Caco-2 (cell line): Measurements from ENCODE around the gene DCT. TPM values are rescaled to one million over a fixed set of nuclear protein-coding genes. Genes with fewer than 3 reads are reported as not detected.

ENCODE experiments used
- BruUV-seq: library from RNA; stranded (reverse); fragments of 400-500 nt; replicated peaks from 2 replicates; lab custom pipeline; 2021; lab: Mats Ljungman, UMichigan
- CTCF ChIA-PET: fragments of 300-600 bp; sonication (Branson Sonifier 250); formaldehyde crosslinking; loops from one replicate; lab custom pipeline; 2022; ENCODE audit warnings: antibody characterized with exemption; lab: Charles Lee
- POLR2A ChIA-PET: fragments of 300-600 bp; sonication (Branson Sonifier 250); formaldehyde crosslinking; loops from one replicate; lab custom pipeline; 2022; ENCODE audit warnings: antibody characterized with exemption; lab: Charles Lee
- DNase-seq, 2 experiments: peaks; one replicate each; pipeline versions ENCODE4 v3.0.0 to v3.0.0-alpha.2; 2020 to 2022
- H3K27me3 ChIP-seq: replicated peaks from 2 replicates; pipeline ENCODE4 v1.6.0; 2011; ENCODE audit warnings: low read length; ENCODE audit not compliant: control insufficient read depth, insufficient read depth
- H3K36me3 ChIP-seq: 2 replicates; pipeline ENCODE4 v1.5.1; 2011; ENCODE audit warnings: low read length; ENCODE audit not compliant: control insufficient read depth, insufficient read depth
- H3K4me1 ChIP-seq: fragments of 250-450 bp; sonication (Bioruptor Pico); 2 replicates; pipeline ENCODE4 v1.5.1; 2020; ENCODE audit warnings: mild to moderate bottlenecking
- H3K4me3 ChIP-seq: 2 replicates; pipeline ENCODE4 v1.5.1; 2011; ENCODE audit warnings: low read depth, mild to moderate bottlenecking, control low read depth, low read length
- H3K9me3 ChIP-seq: fragments of 250-450 bp; sonication (Bioruptor Pico); 2 replicates; pipeline ENCODE4 v1.5.1; 2020; ENCODE audit warnings: mild to moderate bottlenecking, moderate library complexity
- H3K27ac Mint-ChIP-seq: one replicate; pipeline ENCODE4 v1.8.0; 2022; ENCODE audit warnings: mixed read lengths; ENCODE audit not compliant: unreplicated experiment
- H3K27me3 Mint-ChIP-seq: one replicate; pipeline ENCODE4 v1.8.0; 2022; ENCODE audit warnings: mixed read lengths; ENCODE audit not compliant: insufficient read depth, unreplicated experiment
- H3K36me3 Mint-ChIP-seq: one replicate; pipeline ENCODE4 v1.8.0; 2022; ENCODE audit warnings: mild to moderate bottlenecking, mixed read lengths; ENCODE audit not compliant: insufficient read depth, unreplicated experiment
- H3K4me1 Mint-ChIP-seq: one replicate; pipeline ENCODE4 v1.8.0; 2022; ENCODE audit warnings: low read depth, mixed read lengths; ENCODE audit not compliant: unreplicated experiment
- H3K4me3 Mint-ChIP-seq: one replicate; pipeline ENCODE4 v1.8.0; 2022; ENCODE audit warnings: mild to moderate bottlenecking, moderate library complexity, mixed read lengths; ENCODE audit not compliant: unreplicated experiment
- H3K9me3 Mint-ChIP-seq: one replicate; pipeline ENCODE4 v1.8.0; 2022; ENCODE audit warnings: mixed read lengths; ENCODE audit not compliant: unreplicated experiment
- CTCF ChIP-seq, 2 experiments: fragments of 200-600 bp in 1 of 2; IDR thresholded peaks; 1 replicate in 1 of 2; 2 replicates in 1 of 2; pipeline versions ENCODE4 v1.5.1 to v1.8.0; 2011 to 2022; ENCODE audit warnings: antibody characterized with exemption in 1 of 2, control low read depth in 1 of 2, inconsistent platforms in 1 of 2, low read depth in 1 of 2, low read length in 1 of 2, mild to moderate bottlenecking in 1 of 2, moderate library complexity in 1 of 2; ENCODE audit not compliant: insufficient read depth in 1 of 2, severe bottlenecking in 1 of 2, unreplicated experiment in 1 of 2
- intact Hi-C: fragments of 100-400 bp; cut with micrococcal nuclease; formaldehyde crosslinking; loops from one replicate; pipeline ENCODE4 v1.10.0; 2022; ENCODE audit not compliant: unreplicated experiment
- total RNA-seq: library from RNA; stranded (reverse); gene quantifications from 2 replicates; pipeline ENCODE4 v1.2.3, GENCODE V29; 2022

DCT gene
- total RNA-seq, 1 experiment from 2014 or later, result not detected

GRCh38 chr13:94470126-94470525, 9.4 kb downstream of the DCT start:
- Mint-ChIP-seq H3K4me1 (peaks cover 6% of the 10 kb centered on the region), H3K27me3 (no peaks in the 10 kb centered on the region), H3K9me3 (no peaks in the 10 kb centered on the region), H3K27ac (no peak overlapping the region), H3K36me3 (no peaks in the 10 kb centered on the region), H3K4me3 (no peak overlapping the region)
- Histone ChIP-seq H3K4me1 (peaks cover 6% of the 10 kb centered on the region), H3K36me3 (no peaks in the 10 kb centered on the region), H3K9me3 (no peaks in the 10 kb centered on the region), H3K27me3 (no peaks in the 10 kb centered on the region; the same call in 1 of the 2 replicates), H3K4me3 (no peak overlapping the region)
- CTCF ChIA-PET, result no interaction called here
- POLR2A ChIA-PET, result no interaction called here
- intact Hi-C loops, result no loop called here
- no peak for DNase-seq
- BruUV-seq, result no TSS peak
- no peak for TF ChIP-seq CTCF (IDR thresholded peaks at IDR 0.05; ENCODE audit: insufficient read depth in 1 of 2, low read depth in 1 of 2, low read length in 1 of 2, severe bottlenecking in 1 of 2, unreplicated experiment in 1 of 2)

GRCh38 chr13:94464771-94465170, 14.7 kb downstream of the DCT start:
- Histone ChIP-seq H3K36me3 (no peaks in the 10 kb centered on the region), H3K4me3 (no peak overlapping the region), H3K9me3 (no peaks in the 10 kb centered on the region), H3K4me1 (no peaks in the 10 kb centered on the region), H3K27me3 (no peaks in the 10 kb centered on the region)
- H3K4me1 Mint-ChIP-seq, result no peaks in the 10 kb centered on the region
- POLR2A ChIA-PET, result no interaction called here
- DNase-seq, result no peak
- H3K36me3 Mint-ChIP-seq, result no peaks in the 10 kb centered on the region
- BruUV-seq, result no TSS peak
- H3K27ac Mint-ChIP-seq, result no peak overlapping the region
- no peak overlapping the region for H3K4me3 Mint-ChIP-seq
- CTCF ChIA-PET, result no interaction called here
- H3K9me3 Mint-ChIP-seq, result no peaks in the 10 kb centered on the region
- intact Hi-C loops, result no loop called here
- no peak for TF ChIP-seq CTCF (IDR thresholded peaks at IDR 0.05; ENCODE audit: insufficient read depth in 1 of 2, low read depth in 1 of 2, low read length in 1 of 2, severe bottlenecking in 1 of 2, unreplicated experiment in 1 of 2)
- H3K27me3 Mint-ChIP-seq, result no peaks in the 10 kb centered on the region

GRCh38 chr13:94462670-94463069, 16.8 kb downstream of the DCT start:
- Histone ChIP-seq H3K27me3 (no peaks in the 10 kb centered on the region), H3K36me3 (no peaks in the 10 kb centered on the region), H3K9me3 (no peaks in the 10 kb centered on the region), H3K4me1 (no peaks in the 10 kb centered on the region), H3K4me3 (no peak overlapping the region)
- ChIA-PET POLR2A (no interaction called here), CTCF (no interaction called here)
- no TSS peak for BruUV-seq
- DNase-seq, result no peak
- Mint-ChIP-seq H3K27ac (no peak overlapping the region), H3K27me3 (peaks cover 5% of the 10 kb centered on the region), H3K9me3 (no peaks in the 10 kb centered on the region), H3K4me3 (no peak overlapping the region), H3K36me3 (no peaks in the 10 kb centered on the region), H3K4me1 (no peaks in the 10 kb centered on the region)
- intact Hi-C loops, result no loop called here
- no peak for TF ChIP-seq CTCF (IDR thresholded peaks at IDR 0.05; ENCODE audit: insufficient read depth in 1 of 2, low read depth in 1 of 2, low read length in 1 of 2, severe bottlenecking in 1 of 2, unreplicated experiment in 1 of 2)
